ENCODE results near the gene SMG6. TPM values are rescaled to one million over a fixed set of nuclear protein-coding genes. Genes with fewer than 3 reads are reported as not detected.

Gene SMG6
- total and polyA plus RNA-seq, 5 experiments from 2014 or later, result 5.3 to 51.4 (median 13.5) TPM

- Mint-ChIP-seq H3K36me3 (peaks cover 0 to 6% (median 0%) of the 10 kb centered on the region in 3 donors), H3K4me3 (peak overlapping the region; percentile 34 to 79 (median 67)), H3K27me3 (peaks cover 0 to 12% (median 5%) of the 10 kb centered on the region in 5 donors), H3K9me3 (no peaks in the 10 kb centered on the region), H3K4me1 (peaks cover 12 to 33% (median 24%) of the 10 kb centered on the region in 4 donors), H3K27ac (peak overlapping the region in 6 of 10 donors; percentile 35 to 85 (median 62))
- no peak for ATAC-seq
- POLR2A ChIA-PET, result interaction anchor here (1.3 to 1.9 kb wide), 4 partner anchors 9 to 221 kb away, joined by 3 to 6 read pairs (median 4); no protein-coding TSS in a partner anchor
- no peak for DNase-seq
Observed at GRCh38 chr17:2048805-2049204, 254.8 kb downstream of the SMG6 start.

GRCh38 chr17:2047590-2047989 lies 256.0 kb downstream of the SMG6 start:
- Mint-ChIP-seq H3K4me3 (no peak overlapping the region), H3K27ac (no peak overlapping the region), H3K9me3 (no peaks in the 10 kb centered on the region), H3K36me3 (peaks cover 0 to 13% (median 0%) of the 10 kb centered on the region in 3 donors), H3K27me3 (peaks cover 0 to 12% (median 5%) of the 10 kb centered on the region in 5 donors), H3K4me1 (peaks cover 11 to 33% (median 28%) of the 10 kb centered on the region in 4 donors)
- ATAC-seq (no peak), DNase-seq (no peak)
- POLR2A ChIA-PET, result interaction anchor here (1.7 to 1.9 kb wide), 2 partner anchors 10 to 222 kb away, joined by 4 to 6 read pairs; no protein-coding TSS in a partner anchor

- Mint-ChIP-seq H3K27me3 (peaks cover 0 to 2% (median 0%) of the 10 kb centered on the region in 5 donors), H3K36me3 (peaks cover 0 to 25% (median 3%) of the 10 kb centered on the region in 3 donors), H3K9me3 (no peaks in the 10 kb centered on the region), H3K27ac (peak overlapping the region in 9 of 10 donors; percentile 10 to 80 (median 62)), H3K4me3 (peak overlapping the region in 4 of 10 donors; percentile 19 to 93 (median 49)), H3K4me1 (peaks cover 11 to 34% (median 28%) of the 10 kb centered on the region in 4 donors)
- POLR2A ChIA-PET, result interaction anchor here (0.7 to 1.4 kb wide), 5 partner anchors 13 to 292 kb away, joined by 3 to 5 read pairs (median 3); partner anchors contain the start of genes SMG6 and TSR1
- no peak for ATAC-seq
- no peak for DNase-seq
Observed at GRCh38 chr17:2044263-2044894, 259.2 kb downstream of the SMG6 start.

- no peak for ATAC-seq
- Mint-ChIP-seq H3K36me3 (peaks cover 0 to 29% (median 3%) of the 10 kb centered on the region in 3 donors), H3K4me3 (peak overlapping the region in 7 of 10 donors; percentile 72 to 93 (median 89)), H3K27me3 (peaks cover 0 to 2% (median 0%) of the 10 kb centered on the region in 5 donors), H3K9me3 (no peaks in the 10 kb centered on the region), H3K4me1 (peaks cover 11 to 29% (median 24%) of the 10 kb centered on the region in 4 donors), H3K27ac (peak overlapping the region in 6 of 10 donors; percentile 86 to 97 (median 94))
- DNase-seq, result no peak
- POLR2A ChIA-PET, result interaction anchor here (1.2 kb wide), 2 partner anchors 12 to 259 kb away, joined by 3 to 4 read pairs; partner anchors contain the start of gene SMG6
Observed at GRCh38 chr17:2043785-2044184, 259.8 kb downstream of the SMG6 start.

- Mint-ChIP-seq H3K27ac (peak overlapping the region; percentile 86 to 97 (median 94)), H3K4me3 (peak overlapping the region; percentile 85 to 97 (median 91)), H3K27me3 (no peaks in the 10 kb centered on the region), H3K36me3 (peaks cover 0 to 37% (median 3%) of the 10 kb centered on the region in 3 donors), H3K9me3 (no peaks in the 10 kb centered on the region), H3K4me1 (peaks cover 11 to 25% (median 23%) of the 10 kb centered on the region in 4 donors)
- no peak for ATAC-seq
- POLR2A ChIA-PET, result interaction anchor here (1.5 to 2.3 kb wide), 2 partner anchors 10 to 18 kb away, joined by 4 to 6 read pairs; partner anchors contain the start of gene RTN4RL1
- no peak for DNase-seq
Observed at GRCh38 chr17:2042933-2043332, 260.7 kb downstream of the SMG6 start.

GRCh38 chr17:2042390-2042847 lies 261.2 kb downstream of the SMG6 start:
- H3K9me3 Mint-ChIP-seq, result no peaks in the 10 kb centered on the region
- H3K4me1 Mint-ChIP-seq, result peaks cover 11 to 25% (median 23%) of the 10 kb centered on the region in 4 donors
- no peaks in the 10 kb centered on the region for H3K27me3 Mint-ChIP-seq
- POLR2A ChIA-PET, result interaction anchor here (0.6 to 2.3 kb wide), 5 partner anchors 9 to 160 kb away, joined by 3 to 6 read pairs (median 4); partner anchors contain the start of gene RTN4RL1
- peak overlapping the region; percentile 86 to 97 (median 94) for H3K27ac Mint-ChIP-seq
- peaks cover 0 to 41% (median 3%) of the 10 kb centered on the region in 3 donors for H3K36me3 Mint-ChIP-seq
- H3K4me3 Mint-ChIP-seq, result peak overlapping the region; percentile 85 to 97 (median 91)
- ATAC-seq (no peak), DNase-seq (no peak)

GRCh38 chr17:2041561-2042389 lies 261.8 kb downstream of the SMG6 start, which contains the start of gene OVCA2:
TSS of gene OVCA2 (plus strand) at chr17:2042022. CDS start at chr17:2042048, 26 bp downstream.
- Mint-ChIP-seq H3K4me3 (peak within 1 kb of the TSS; percentile 85 to 97 (median 91)), H3K4me1 (peaks cover 11 to 25% (median 23%) of the 10 kb centered on the region in 4 donors), H3K36me3 (peaks cover 0 to 47% (median 3%) of the 10 kb centered on the region in 3 donors), H3K9me3 (no peaks in the 10 kb centered on the region), H3K27ac (peak within 1 kb of the TSS; percentile 86 to 97 (median 94)), H3K27me3 (no peaks in the 10 kb centered on the region)
- POLR2A ChIA-PET, result interaction anchor here (0.6 to 2.3 kb wide), 7 partner anchors 9 to 160 kb away, joined by 3 to 11 read pairs (median 4); partner anchors contain the start of genes DPH1 and RTN4RL1
- peak; percentile 87 to 92 for ATAC-seq
- peak; percentile 95 to 98 (median 97) for DNase-seq

- H3K36me3 Mint-ChIP-seq, result peaks cover 0 to 54% (median 3%) of the 10 kb centered on the region in 3 donors
- peak overlapping the region in 9 of 10 donors; percentile 31 to 85 (median 63) for H3K27ac Mint-ChIP-seq
- no peaks in the 10 kb centered on the region for H3K27me3 Mint-ChIP-seq
- DNase-seq (no peak), ATAC-seq (no peak)
- H3K9me3 Mint-ChIP-seq, result no peaks in the 10 kb centered on the region
- POLR2A ChIA-PET, result interaction anchor here (0.8 to 2.3 kb wide), 4 partner anchors 9 to 16 kb away, joined by 3 to 11 read pairs (median 6); partner anchors contain the start of genes DPH1 and RTN4RL1
- H3K4me1 Mint-ChIP-seq, result peaks cover 11 to 25% (median 23%) of the 10 kb centered on the region in 4 donors
- H3K4me3 Mint-ChIP-seq, result peak overlapping the region; percentile 8 to 97 (median 73)
Observed at GRCh38 chr17:2040942-2041560, 262.5 kb downstream of the SMG6 start.

- no peaks in the 10 kb centered on the region for H3K27me3 Mint-ChIP-seq
- peak overlapping the region in 7 of 10 donors; percentile 8 to 91 (median 73) for H3K4me3 Mint-ChIP-seq
- peaks cover 11 to 25% (median 23%) of the 10 kb centered on the region in 4 donors for H3K4me1 Mint-ChIP-seq
- POLR2A ChIA-PET, result interaction anchor here (0.7 to 2.3 kb wide), 3 partner anchors 10 to 13 kb away, joined by 3 to 11 read pairs (median 5); partner anchors contain the start of gene DPH1
- no peaks in the 10 kb centered on the region for H3K9me3 Mint-ChIP-seq
- ATAC-seq (no peak), DNase-seq (no peak)
- H3K36me3 Mint-ChIP-seq, result peaks cover 0 to 58% (median 3%) of the 10 kb centered on the region in 3 donors
- H3K27ac Mint-ChIP-seq, result peak overlapping the region in 7 of 10 donors; percentile 31 to 85 (median 63)
Observed at GRCh38 chr17:2040219-2040827, 263.3 kb downstream of the SMG6 start.

- Mint-ChIP-seq H3K4me1 (peaks cover 9 to 24% (median 13%) of the 10 kb centered on the region in 4 donors), H3K4me3 (peak overlapping the region in 1 of 10 donors; percentile 48), H3K27ac (peak overlapping the region in 2 of 10 donors; percentile 28 to 69), H3K36me3 (peaks cover 0 to 54% (median 3%) of the 10 kb centered on the region in 3 donors), H3K9me3 (no peaks in the 10 kb centered on the region), H3K27me3 (no peaks in the 10 kb centered on the region)
- no peak for ATAC-seq
- POLR2A ChIA-PET, result interaction anchor here (0.9 to 1.5 kb wide), 2 partner anchors 14 to 221 kb away, joined by 3 to 4 read pairs; no protein-coding TSS in a partner anchor
- DNase-seq, result no peak
Observed at GRCh38 chr17:2037155-2037554, 266.4 kb downstream of the SMG6 start.

Data from naive thymus-derived CD8-positive, alpha-beta T cell (primary cell).